ENCODE measurements around the gene PARN.
"Not testable (repeated sequence)": the region's sequence is repeated elsewhere in the genome, so short reads cannot be mapped to it uniquely, and the experiment has no call there.

PARN gene

DNA sequence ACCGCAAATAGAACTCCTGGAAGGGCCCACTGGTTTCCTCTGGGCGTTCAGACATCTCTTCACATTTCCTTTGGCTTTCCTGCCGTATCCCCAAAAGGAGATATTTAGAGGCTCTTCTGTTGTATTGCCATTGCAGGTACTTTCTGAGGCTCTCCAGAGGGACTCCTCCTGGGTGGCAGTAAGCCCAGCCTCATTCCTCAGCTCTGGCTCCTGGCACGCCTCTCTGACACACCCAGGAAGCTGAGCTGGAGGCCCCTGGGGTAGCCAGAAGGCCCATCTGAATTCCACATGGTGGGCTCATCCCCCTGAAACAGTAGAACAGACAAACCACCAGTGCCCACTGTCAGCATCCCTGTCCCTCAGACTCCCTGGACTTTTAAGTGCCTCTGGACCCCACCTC is 206.7 kb downstream of the PARN start:
- DNase-seq, result no peak

DNA sequence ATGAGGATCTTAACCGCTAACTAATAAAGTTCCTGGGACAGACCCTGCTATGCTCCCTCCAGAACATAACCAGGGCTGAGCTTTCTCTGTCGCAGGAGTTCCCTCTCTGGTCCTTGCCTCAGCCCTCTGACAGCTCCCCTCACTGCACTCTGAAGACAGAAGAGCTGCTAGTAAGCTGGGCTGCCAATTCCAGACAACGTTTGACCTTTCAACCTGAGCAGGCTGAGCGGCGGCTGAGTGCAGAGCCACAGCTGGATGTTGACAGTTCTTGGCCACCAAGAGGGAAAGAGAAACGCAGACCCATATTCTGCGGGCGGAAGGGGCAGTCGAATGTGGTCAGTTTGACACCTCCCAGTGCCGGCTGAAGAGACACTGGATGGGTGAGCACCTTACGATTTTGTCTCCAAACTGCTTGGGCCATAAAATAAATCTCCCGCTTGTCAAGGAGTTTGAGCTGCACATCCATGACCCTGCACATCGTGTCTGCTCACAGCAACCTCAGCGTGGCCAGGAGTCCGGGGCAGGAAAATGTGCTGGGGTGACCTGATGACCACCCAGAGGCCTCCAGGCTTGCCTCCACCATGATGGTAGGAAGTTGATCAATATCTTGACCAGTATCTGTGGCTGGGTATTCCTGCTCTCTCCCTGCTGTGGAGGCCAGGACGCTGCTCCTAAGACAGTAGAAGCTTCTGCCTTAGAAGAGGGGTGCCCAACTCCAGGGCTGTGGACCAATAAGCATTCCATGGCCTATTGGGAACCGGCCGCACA is 209.2 kb downstream of the PARN start:
- DNase-seq, result no peak

DNA sequence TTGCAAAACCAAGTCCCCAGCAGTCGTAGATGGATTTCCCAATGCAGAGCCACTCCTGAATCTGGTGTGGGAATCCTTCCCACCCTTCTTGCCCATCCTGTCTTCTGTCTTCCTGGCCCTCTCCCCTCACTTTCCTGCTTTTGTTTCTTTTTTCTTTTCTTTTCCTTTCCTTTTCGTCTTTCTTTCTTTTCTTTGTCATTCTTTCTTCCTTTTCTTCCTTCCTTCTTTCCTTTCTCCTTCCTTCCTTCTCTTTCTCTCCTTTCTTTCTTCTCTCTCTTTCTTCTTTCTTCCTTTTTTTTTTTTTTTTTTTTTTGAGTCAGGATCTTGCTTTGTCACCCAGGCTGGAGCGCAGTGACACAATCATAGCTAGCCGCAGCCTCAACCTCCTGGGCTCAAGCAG is 209.8 kb downstream of the PARN start:
- not testable (repeated sequence) for DNase-seq

DNA sequence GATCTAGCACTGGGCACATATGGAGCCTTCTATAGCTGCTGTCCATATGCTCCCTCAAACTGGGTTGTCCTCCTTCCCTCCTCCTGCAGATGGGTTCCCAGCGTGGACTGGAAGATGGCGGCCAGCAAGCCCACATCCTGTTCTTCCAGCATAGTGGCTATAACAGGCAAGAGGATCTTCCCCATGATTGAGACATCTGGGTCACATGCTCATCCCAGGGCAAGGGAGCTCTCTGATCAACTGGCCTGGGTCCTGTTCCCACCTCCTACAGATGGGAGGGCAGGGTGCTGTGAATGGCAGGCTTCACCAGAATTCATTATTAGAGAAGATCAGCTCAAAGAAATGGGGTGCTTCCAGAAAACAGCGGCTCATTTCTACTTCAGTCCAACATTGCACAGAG is 210.2 kb downstream of the PARN start:
- DNase-seq, result no peak

DNA sequence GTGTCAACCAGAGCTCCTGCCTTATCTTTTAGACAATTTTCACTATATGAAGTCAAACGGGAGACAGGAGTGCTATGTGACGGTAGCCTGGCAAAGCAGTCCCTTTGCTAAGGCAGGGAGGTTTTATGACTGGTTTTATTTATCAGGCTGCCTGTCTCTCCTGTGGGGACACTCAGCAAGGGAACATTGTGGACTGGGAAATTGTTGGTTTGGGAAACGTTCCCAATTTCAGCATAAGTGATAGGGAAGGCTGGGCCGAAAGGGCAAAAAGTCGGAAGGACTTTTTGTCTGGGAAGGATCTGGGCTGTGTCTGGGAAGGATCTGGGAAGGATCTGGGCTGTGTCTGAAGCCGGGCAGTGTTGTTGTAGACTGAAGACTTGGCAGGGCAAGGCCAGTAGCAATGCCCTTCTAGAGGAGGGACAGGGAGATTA is 211.2 kb downstream of the PARN start:
- DNase-seq, result no peak

DNA sequence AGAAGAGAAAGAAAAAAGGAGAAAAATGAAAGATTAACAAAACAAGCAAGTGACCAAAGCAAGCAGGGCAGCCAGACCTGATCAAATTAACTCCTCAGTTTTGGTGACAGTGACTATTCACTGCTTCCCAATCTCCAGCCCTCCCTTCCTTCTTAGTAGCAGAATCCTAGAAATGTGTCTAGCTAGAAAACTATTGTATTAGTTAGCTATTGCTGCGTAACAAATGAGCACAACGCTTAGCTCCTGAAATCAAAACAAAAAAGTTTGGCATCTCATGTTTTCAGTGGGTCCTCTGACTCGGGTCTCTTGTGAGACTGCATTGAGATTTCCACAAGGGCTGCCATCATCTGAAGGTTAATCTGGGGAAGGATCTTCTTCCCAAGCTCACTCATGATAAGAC is 213.9 kb downstream of the PARN start:
- DNase-seq, result no peak

DNA sequence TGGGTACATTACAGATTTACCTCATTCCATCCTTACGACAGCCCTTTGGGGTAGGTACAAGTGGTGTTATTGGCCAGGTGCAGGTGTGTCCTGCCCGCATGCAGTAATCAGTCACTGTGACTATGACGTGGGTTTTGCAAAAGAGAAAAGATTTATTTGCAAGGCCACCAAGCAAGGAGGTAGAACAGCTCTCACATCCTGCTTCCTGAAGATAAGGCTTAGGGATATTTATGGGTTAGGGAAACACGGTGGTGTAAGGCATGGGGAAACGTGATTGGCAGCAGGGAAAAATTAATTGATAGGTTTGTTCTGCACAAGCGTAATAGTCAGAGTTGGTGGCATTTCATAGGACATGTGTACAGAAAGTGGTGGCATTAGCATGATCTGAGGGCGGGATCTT is 214.8 kb downstream of the PARN start:
- DNase-seq, result no peak

DNA sequence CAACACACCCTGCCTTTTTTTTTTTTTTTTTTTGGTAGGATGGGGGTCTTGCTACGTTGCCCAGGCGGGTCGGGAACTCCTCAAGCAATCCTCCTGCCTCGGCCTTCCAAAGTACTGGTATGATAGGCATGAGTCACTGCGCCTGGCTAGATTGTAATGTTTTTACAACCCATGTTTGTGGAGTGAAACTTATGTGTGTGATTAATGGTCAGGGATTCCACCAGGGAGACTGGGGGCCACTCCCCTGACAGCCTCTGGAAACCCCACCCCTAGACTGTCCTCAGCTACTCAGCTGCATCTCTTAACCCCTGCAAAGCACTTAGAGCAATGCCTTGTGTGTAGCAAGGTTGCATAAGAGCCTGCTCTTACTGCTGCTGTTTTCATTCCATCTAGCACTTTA is 220.5 kb downstream of the PARN start:
- DNase-seq, result no peak

DNA sequence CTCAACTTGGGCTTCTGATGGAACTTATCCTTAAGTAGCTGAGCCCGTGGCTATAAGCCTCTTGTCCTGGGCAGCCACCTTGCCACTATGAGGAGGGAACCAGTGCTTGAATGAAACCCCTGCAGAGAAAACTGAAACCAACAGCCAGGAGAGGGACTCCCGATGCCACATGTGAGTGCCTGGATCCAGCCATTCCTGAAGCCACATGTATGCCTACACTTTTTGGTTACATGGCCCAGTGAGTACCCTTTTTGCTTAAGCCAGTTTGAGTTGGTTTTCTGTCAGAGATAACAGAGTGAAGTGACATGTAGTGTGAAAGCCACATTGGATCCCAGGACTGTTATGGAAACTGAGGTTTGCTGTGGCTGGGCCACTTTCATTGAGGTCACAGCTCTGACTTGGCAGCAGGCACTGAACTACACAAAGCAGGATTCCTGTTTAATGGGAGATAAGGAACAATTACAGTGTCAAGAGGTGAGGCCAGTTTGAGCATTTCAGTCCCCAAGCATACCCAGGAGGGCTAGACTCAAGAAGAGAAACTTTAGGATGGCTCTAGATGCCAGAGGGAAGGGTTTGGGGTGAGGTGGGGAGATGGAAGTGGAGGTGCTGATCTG is 222.2 kb downstream of the PARN start:
- no peak for DNase-seq

DNA sequence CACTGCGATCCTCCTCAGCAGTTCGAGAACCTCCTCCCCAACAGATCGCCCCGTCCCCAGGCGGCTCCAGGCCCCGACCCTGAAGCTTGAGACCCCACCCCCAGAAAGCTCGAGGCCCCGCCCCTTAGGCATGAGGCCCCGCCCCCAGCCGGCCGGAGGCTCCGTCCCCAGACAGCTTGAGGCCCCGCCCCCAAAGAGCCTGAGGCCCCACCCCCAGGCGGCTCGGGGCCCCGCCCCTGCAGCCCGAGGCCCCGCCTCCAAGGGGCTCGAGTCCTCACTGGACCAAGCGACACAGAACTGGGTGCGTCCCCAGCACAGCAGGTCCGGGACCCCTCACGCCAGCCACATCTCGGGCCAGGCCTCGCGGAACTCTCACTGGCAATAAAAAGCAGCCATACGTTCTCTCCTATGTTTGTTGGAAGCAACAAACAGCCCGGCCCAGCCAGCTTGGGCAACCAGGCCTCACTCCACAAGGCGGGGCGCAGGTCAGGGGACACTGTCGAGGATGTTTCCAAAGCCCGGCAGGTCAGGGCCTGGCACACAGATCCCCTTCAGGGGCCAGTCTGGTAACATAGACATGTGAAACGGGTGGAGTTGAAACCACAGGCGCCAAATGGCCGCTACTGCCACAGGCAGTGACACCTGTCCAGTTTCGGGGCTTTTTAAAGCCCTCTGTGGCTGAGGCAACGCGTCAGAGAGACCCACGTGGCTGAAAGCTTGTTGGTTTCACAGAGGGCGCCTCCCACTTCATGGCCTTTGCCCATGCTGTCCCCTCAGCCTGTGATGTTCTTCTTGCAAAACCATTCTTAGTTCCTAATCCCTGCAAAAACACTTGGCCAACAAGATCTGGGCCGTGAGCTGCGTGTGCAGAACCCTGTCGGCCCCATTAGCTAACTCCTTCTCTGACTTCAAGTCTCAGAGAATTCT is 224.2 kb downstream of the PARN start:
- DNase-seq, result no peak

DNA sequence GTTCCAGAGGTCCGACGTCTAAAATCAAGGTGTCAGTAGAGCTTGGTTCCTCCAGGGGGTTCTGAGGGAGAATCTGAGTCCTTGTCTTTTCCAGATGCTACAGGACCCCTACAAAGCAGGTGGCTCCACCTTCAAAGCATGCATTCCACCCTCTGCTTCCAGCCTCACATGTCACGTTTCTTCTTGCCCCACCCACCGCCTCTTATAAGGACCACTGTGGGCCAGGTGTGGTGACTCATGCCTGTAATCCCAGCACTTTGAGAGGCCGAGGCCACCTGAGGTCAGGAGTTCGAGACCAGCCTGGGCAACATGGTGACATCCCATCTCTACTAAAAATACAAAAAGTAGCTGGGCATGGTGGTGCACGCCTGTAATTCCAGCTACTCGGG is 227.1 kb downstream of the PARN start:
- not testable (repeated sequence) for DNase-seq

DNA sequence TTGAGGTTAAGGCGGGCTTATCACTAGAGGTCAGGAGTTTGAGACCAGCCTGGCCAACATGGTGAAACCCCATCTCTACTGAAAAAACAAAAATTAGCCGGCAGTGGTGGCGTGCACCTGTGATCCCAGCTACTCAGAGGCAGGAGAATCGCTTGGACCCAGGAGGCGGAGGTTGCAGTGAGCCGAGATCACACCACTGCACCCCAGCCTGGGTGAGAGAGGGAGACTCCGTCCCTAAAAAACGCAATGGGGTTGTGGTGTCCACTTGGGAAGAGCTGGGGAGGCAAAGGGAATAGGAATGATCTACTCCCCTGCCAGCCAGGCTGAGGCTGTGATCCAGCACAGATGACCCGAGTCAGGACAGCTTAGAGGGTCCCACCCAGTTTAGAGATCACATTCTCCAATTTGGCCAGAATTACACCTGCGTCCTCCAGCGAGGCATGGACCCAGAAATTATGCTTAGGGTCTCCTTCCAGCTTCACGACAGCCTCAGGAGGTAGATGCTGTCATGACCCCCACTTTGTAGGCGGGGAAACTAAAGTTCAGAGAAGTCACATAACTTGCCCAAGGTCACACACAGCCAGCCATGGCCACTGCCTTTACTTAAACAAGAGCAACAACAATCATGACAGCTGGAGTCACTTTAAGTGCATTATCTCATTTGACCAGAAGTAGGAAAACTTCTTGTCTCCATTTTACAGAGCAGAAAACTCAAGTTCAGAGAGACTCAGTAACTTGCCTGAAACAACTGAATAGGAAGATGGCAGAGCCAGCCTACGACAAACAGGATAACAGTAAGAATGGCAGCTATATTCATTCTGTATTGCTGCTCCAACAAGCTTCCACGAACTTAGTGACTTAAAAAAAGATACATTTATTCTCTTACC is 227.7 kb downstream of the PARN start:
- DNase-seq, result not testable (repeated sequence)

DNA sequence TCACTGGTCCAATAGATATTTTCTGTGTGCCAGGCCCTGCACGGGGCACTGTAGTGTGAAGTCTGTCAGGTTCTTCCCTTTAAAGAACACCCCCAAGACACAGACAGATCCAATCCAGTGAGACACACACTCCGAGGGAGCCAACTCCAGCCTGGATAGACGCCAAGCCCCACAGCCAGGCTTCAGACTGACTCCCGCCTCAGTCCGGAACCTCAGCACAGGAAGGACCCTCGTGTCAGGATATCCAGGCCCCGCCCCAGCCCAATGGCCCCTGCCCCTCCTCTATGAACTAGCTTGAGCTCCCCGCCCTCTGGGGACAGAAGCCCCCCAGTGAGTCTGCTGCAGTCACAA is 228.4 kb downstream of the PARN start:
- DNase-seq, result not testable (repeated sequence)

DNA sequence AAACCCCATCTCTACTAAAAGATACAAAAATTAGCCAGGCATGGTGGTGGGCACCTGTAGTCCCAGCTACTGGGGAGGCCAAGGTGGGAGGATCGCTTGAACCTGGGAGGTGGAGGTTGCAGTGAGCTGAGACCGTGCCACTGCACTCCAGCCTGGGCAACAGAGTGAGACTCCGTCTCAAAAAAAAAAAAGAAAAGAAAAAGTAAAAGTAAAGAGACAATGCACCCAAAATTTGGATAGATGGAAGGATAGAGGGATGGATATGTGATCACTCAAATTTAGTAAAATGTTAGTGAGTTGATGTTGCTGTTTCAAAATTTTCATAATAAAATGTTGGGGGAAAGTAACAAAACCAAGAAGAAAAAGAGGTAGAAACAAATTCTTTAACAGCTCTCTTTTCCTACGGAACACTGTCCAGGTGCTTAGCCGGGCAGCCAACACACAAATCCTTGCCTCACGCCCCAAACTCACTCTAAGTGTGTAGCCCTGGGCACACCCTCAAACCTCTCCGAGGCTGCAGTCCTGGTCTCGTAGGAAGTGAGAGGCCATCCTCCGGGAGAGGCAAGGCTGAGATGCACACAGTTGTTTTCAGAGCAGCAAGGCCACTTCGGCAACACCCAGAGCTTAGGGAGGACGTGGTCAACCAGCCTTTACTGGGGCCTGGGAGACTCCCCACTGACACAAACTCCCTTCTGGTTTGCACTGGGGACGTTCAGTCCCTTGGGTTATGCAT is 228.9 kb downstream of the PARN start:
- not testable (repeated sequence) for DNase-seq

DNA sequence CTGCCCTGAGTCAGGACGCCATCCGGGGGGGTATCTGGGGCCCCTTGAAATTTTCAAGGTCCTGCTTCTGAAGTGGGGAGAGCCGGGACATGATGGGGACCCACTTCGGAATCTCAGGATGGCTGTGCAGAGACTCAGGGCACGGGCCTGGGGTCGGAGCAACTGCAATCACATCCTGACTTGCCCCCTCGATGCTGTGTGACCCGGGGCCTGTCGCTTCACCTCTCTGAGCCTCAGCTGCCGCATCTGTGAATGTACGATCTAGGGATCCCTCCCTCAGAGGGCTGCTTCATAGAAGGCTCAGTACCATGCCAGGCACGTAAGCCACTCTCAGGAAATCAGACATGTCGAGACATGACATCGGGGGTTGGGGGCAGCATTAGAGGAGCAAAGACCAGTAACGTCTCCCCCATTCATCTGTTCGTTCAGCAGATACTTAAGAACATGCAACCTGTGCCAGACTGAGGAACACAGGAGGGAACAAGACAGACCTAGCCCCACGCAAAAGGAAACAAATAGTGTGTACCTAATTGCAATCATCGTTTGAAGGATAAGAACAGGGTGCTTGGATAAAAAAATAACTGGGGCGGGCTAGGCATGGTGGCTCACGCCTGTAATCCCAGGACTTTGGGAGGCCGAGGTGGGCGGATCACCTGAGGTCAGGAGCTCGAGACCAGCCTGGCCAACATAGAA is 229.6 kb downstream of the PARN start:
- no peak for DNase-seq

DNA sequence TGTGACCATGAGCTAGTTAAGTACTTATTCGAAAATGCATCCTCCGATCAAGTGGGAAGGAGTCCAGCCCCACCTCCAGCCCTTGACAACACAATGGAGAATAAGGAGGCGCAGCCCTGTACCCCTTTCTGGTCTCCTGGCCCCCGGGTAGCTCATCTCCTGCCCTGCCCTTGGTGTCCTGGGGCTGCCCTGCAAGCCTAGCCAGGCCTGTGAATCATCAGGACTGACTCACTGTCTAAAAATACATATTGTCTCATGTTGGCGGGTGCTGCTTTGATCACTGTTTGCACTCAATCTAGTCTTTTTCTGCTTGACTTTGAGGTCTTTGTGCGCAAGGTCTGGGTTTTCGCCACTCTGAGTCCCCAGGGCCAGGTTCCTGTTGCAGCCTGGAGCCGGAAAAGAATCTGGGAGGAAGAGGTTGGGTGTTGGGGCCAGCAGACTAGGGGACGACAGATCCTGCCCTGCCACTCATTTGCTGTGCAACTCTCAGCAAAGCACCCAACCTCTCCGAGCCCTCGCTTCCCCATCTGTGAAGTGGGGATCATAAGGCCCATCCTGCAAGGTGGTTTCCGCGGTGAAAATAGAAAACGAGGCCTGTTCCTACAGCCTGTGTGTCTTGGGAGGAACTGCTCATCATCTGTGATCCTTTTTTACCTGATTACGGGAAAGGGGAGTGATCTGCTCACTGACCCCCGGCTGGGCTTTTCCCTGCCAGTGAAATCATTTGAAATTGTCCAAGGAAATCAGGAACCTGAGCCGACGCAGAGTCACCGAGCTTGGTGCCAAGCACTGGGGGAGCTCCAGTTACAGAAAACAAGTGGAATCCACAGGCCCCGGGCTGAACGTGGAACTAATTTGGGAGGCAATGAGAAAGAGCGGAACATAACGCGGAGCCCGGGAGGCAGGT is 230.4 kb downstream of the PARN start:
- DNase-seq, result no peak

DNA sequence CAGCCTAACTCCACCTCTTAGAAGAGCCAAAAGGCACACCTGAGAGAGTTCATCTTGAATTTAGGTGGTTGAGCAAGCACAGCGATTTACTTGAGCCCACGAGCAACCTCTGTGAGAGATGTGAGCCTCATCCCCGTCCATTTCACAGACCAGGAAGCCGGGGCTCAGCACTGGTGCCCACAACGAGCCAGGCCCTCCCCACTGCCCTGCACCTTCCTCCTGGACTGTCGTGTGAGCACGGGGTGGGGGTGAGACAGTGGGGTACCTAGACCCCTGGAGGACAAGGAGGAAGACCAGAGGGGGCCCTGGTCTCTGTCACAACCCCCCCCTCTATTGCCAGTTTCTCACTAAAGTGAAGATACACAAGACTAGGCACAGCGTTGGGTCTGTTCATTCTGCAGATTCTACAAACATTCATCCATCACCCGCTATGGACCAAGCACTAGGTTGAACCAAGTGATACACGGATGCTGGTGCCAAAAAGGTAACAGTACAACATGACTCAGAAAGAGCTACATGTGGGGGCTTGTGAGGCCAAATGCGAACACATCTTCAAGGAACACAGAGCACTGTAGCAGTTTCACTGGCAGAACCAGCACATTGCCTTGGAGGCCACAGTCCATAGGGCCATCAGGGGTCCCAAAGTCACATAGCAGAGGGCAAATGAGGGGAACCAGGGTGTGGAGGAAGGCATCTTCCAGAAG is 231.9 kb downstream of the PARN start:
- no peak for DNase-seq

DNA sequence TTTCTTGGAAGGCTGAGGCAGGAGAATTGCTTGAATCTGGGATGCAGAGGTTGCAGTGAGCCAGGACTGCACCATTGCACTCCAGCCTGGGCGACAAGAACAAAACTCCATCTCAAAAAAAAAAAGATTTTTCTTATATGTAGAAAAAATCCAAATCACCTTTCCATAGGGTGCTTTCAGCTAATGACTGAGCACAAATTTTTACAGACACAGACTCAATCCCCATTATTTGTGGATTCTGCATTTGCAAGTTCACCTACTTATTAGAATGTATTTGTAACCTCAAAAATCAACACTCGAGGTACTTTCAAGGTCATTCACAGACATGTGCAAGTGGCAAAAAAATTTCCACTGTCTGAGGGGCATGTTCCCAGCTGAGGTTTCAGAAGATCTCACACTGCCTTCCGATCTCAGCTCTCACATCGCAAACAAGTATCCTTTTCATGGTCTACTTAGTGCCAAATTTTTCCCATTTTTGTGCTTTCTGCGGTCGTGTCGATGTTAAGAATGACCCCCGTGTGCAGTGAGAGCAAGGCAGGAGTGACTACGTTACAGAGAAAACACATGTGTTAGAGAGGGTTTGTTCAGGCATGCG is 234.3 kb downstream of the PARN start:
- DNase-seq, result not testable (repeated sequence)

DNA sequence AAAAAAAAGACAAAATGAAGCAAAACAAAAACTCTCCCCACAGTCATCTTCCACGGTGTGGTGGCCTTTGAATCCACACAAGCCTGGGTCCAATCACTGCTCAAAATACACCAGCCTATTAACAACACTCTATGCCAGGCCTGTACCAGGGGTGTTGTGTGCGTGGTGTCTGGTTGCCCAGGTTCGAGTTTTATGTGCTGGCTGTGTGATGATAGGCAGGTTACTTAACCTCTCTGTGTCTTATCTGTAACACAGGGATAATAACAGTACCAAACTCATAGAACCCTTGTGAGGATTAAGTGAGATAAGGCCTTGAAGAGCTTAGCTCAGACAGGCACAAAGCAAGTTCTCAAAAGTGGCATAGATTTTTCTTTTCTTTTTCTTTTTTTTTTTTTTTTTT is 235.2 kb downstream of the PARN start:
- DNase-seq, result no peak
